K562 (cell line): ENCODE data around the gene INTS6.

Source experiments
- SAFB2 ChIP-seq: fragments of 200-400 bp; formaldehyde crosslinking; IDR thresholded peaks from 2 replicates; pipeline ENCODE4 v1.6.1; 2018; ENCODE audit warnings: borderline replicate concordance, low read length, low read depth, moderate library complexity; ENCODE audit not compliant: severe bottlenecking
- TF ChIP-seq, protein P1 (sequence below), 2 experiments: fragments of 450-650 bp in 1 of 2; sonication (generic) in 1 of 2; formaldehyde crosslinking in 1 of 2; IDR thresholded peaks; 2 replicates each; pipeline versions ENCODE4 v1.7.1 to v1.9.0; 2016 to 2022; ENCODE audit warnings: inconsistent platforms in 1 of 2, mild to moderate bottlenecking in 1 of 2, missing genetic modification reagents in 1 of 2
- TF ChIP-seq, protein P2 (sequence below): sonication (generic); formaldehyde crosslinking; IDR thresholded peaks from 2 replicates; pipeline ENCODE4 v1.8.1; 2023; ENCODE audit warnings: mild to moderate bottlenecking, missing genetic modification reagents, moderate library complexity
- TF ChIP-seq, protein P3 (sequence below), 3 experiments: IDR thresholded peaks in 2 of 3; conservative IDR thresholded peaks in 1 of 3; 2 replicates each; pipeline ENCODE4 v1.5.1; 2011 to 2012; ENCODE audit warnings: low read length in 3 of 3, mild to moderate bottlenecking in 3 of 3, control low read depth in 2 of 3, improper control_type of control experiment in 1 of 3, inconsistent platforms in 1 of 3, low read depth in 1 of 3, mixed read lengths in 1 of 3, moderate library complexity in 1 of 3; ENCODE audit not compliant: insufficient read depth in 2 of 3
- TF ChIP-seq, protein P4 (sequence below), 2 experiments: fragments of 450-650 bp; conservative IDR thresholded peaks; 2 replicates each; pipeline ENCODE4 v1.6.1; 2017; ENCODE audit warnings: mild to moderate bottlenecking in 2 of 2, moderate library complexity in 2 of 2

DNA sequence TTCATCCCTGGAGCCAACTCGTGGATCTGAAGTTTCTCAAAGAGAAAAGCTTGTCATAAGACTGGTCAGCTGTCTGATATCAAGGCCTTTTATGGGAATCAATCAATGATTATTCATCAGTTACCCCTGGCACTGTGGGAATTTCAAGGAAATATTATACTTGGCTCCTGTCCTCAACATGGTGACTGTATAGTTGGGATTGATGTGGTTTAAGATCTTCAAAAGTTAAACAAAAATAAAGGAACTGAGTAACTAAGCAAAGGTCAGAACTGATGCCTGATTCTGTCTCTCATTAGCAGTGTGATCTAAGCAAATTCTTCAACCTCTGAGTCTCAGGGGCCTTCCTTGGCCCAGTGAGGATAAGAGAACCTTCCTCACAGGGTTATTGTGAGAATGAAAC, 135.6 kb downstream of the INTS6 start:
- TF ChIP-seq, protein P1, sequence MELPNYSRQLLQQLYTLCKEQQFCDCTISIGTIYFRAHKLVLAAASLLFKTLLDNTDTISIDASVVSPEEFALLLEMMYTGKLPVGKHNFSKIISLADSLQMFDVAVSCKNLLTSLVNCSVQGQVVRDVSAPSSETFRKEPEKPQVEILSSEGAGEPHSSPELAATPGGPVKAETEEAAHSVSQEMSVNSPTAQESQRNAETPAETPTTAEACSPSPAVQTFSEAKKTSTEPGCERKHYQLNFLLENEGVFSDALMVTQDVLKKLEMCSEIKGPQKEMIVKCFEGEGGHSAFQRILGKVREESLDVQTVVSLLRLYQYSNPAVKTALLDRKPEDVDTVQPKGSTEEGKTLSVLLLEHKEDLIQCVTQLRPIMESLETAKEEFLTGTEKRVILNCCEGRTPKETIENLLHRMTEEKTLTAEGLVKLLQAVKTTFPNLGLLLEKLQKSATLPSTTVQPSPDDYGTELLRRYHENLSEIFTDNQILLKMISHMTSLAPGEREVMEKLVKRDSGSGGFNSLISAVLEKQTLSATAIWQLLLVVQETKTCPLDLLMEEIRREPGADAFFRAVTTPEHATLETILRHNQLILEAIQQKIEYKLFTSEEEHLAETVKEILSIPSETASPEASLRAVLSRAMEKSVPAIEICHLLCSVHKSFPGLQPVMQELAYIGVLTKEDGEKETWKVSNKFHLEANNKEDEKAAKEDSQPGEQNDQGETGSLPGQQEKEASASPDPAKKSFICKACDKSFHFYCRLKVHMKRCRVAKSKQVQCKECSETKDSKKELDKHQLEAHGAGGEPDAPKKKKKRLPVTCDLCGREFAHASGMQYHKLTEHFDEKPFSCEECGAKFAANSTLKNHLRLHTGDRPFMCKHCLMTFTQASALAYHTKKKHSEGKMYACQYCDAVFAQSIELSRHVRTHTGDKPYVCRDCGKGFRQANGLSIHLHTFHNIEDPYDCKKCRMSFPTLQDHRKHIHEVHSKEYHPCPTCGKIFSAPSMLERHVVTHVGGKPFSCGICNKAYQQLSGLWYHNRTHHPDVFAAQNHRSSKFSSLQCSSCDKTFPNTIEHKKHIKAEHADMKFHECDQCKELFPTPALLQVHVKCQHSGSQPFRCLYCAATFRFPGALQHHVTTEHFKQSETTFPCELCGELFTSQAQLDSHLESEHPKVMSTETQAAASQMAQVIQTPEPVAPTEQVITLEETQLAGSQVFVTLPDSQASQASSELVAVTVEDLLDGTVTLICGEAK (IDR thresholded peaks at IDR 0.05) = no peak
- TF ChIP-seq, protein P1 (CRISPR knock-in tag; IDR thresholded peaks at IDR 0.05) = no peak
- TF ChIP-seq SAFB2 = no peak
- TF ChIP-seq, protein P2, sequence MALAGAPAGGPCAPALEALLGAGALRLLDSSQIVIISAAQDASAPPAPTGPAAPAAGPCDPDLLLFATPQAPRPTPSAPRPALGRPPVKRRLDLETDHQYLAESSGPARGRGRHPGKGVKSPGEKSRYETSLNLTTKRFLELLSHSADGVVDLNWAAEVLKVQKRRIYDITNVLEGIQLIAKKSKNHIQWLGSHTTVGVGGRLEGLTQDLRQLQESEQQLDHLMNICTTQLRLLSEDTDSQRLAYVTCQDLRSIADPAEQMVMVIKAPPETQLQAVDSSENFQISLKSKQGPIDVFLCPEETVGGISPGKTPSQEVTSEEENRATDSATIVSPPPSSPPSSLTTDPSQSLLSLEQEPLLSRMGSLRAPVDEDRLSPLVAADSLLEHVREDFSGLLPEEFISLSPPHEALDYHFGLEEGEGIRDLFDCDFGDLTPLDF = no peak
- TF ChIP-seq, protein P3, sequence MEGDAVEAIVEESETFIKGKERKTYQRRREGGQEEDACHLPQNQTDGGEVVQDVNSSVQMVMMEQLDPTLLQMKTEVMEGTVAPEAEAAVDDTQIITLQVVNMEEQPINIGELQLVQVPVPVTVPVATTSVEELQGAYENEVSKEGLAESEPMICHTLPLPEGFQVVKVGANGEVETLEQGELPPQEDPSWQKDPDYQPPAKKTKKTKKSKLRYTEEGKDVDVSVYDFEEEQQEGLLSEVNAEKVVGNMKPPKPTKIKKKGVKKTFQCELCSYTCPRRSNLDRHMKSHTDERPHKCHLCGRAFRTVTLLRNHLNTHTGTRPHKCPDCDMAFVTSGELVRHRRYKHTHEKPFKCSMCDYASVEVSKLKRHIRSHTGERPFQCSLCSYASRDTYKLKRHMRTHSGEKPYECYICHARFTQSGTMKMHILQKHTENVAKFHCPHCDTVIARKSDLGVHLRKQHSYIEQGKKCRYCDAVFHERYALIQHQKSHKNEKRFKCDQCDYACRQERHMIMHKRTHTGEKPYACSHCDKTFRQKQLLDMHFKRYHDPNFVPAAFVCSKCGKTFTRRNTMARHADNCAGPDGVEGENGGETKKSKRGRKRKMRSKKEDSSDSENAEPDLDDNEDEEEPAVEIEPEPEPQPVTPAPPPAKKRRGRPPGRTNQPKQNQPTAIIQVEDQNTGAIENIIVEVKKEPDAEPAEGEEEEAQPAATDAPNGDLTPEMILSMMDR (IDR thresholded peaks at IDR 0.05 in 2 of 3, conservative IDR thresholded peaks at IDR 0.05 in 1 of 3; ENCODE audit: insufficient read depth in 2 of 3, low read depth in 1 of 3, low read length in 3 of 3) = no peak
- TF ChIP-seq, protein P4, sequence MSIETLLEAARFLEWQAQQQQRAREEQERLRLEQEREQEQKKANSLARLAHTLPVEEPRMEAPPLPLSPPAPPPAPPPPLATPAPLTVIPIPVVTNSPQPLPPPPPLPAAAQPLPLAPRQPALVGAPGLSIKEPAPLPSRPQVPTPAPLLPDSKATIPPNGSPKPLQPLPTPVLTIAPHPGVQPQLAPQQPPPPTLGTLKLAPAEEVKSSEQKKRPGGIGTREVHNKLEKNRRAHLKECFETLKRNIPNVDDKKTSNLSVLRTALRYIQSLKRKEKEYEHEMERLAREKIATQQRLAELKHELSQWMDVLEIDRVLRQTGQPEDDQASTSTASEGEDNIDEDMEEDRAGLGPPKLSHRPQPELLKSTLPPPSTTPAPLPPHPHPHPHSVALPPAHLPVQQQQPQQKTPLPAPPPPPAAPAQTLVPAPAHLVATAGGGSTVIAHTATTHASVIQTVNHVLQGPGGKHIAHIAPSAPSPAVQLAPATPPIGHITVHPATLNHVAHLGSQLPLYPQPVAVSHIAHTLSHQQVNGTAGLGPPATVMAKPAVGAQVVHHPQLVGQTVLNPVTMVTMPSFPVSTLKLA (conservative IDR thresholded peaks at IDR 0.05) = no peak
